Thoracic aorta (tissue), 2 donors: ENCODE data around the gene PDE7B. TPM values are rescaled to one million over a fixed set of nuclear protein-coding genes. Genes with fewer than 3 reads are reported as not detected.
"Not testable (repeated sequence)": the region's sequence is repeated elsewhere in the genome, so short reads cannot be mapped to it uniquely, and the experiment has no call there.

Experiments
- ATAC-seq: fragments of 150-250 bp; one replicate; pipeline ENCODE4 v1.8.0; 2017; ENCODE audit warnings: low read depth; ENCODE audit not compliant: insufficient number of reproducible peaks, low FRiP score
- DNase-seq: peaks from one replicate; pipeline ENCODE4 v3.0.0-alpha.2; 2020; ENCODE audit warnings: low spot score
- H3K27ac ChIP-seq, 2 donors: fragments of 200-600 bp; sonication (generic); 1 replicate in 1 of 2; 2 replicates in 1 of 2; pipeline ENCODE4 v1.5.1; 2016; ENCODE audit warnings: mild to moderate bottlenecking in 2 of 2, moderate library complexity in 2 of 2
- H3K27me3 ChIP-seq: fragments of 200-600 bp; sonication (generic); replicated peaks from 2 replicates; pipeline ENCODE4 v1.6.0; 2016; ENCODE audit warnings: mild to moderate bottlenecking; ENCODE audit not compliant: insufficient read depth
- H3K36me3 ChIP-seq: fragments of 200-600 bp; sonication (generic); one replicate; pipeline ENCODE4 v1.5.1; 2016
- H3K4me1 ChIP-seq, 2 donors: fragments of 200-600 bp; sonication (generic); 1 replicate in 1 of 2; 2 replicates in 1 of 2; pipeline versions ENCODE4 v1.5.1 to v1.6.0; 2016; ENCODE audit warnings: low read depth in 2 of 2, mild to moderate bottlenecking in 1 of 2; ENCODE audit not compliant: control insufficient read depth in 1 of 2
- H3K4me3 ChIP-seq: fragments of 200-600 bp; sonication (generic); 2 replicates; pipeline ENCODE4 v1.5.1; 2016; ENCODE audit warnings: mild to moderate bottlenecking
- H3K9me3 ChIP-seq: fragments of 200-600 bp; sonication (generic); 2 replicates; pipeline ENCODE4 v1.5.1; 2016
- CTCF ChIP-seq: fragments of 200-600 bp; sonication (generic); IDR thresholded peaks from one replicate; pipeline ENCODE4 v1.5.1; 2019; ENCODE audit warnings: antibody characterized with exemption
- total RNA-seq, 2 donors: library from RNA; depleted of rRNA; stranded (reverse); fragments of >200 nt; gene quantifications; one replicate each; pipeline versions ENCODE4 v1.1.0 to v1.2.3, GENCODE V29; 2016

PDE7B gene
- total RNA-seq, 2 donors from 2014 or later = 2.6 to 13.2 TPM

GRCh38 chr6:135853986-135854385 lies 2.5 kb downstream of the PDE7B start:
- H3K9me3 ChIP-seq = no peaks in the 10 kb centered on the region
- TF ChIP-seq CTCF = no peak
- no peak overlapping the region for H3K4me3 ChIP-seq
- no peak overlapping the region for H3K27ac ChIP-seq
- no peak for ATAC-seq
- H3K27me3 ChIP-seq = no peaks in the 10 kb centered on the region
- H3K36me3 ChIP-seq = no peaks in the 10 kb centered on the region
- DNase-seq = no peak
- peaks cover 0 to 10% of the 10 kb centered on the region in 2 donors for H3K4me1 ChIP-seq

GRCh38 chr6:135854799-135855198 lies 3.3 kb downstream of the PDE7B start:
- no peak for ATAC-seq
- TF ChIP-seq CTCF = no peak
- no peak for DNase-seq
- H3K9me3 ChIP-seq = no peaks in the 10 kb centered on the region
- peaks cover 0 to 10% of the 10 kb centered on the region in 2 donors for H3K4me1 ChIP-seq
- H3K36me3 ChIP-seq = no peaks in the 10 kb centered on the region
- no peaks in the 10 kb centered on the region for H3K27me3 ChIP-seq
- no peak overlapping the region for H3K4me3 ChIP-seq
- H3K27ac ChIP-seq = no peak overlapping the region

DNA sequence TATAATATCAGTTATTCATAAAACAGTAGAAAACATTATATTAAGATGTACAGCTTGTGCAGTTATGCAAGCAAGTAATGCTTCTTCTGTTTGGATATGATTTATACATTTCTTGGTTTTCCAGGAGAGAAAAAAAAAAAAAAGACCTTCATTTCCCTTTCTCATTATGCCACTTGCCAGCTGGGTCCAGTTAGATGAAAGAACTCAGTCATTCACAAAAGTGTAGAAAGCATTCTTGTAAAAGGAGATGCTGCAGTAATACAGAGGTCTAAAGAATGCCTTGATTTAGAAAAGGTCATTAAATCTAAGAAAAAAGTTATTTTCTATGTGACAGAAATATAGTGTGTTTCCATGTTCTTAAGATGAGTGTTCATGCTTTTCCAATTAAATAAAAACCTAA lies 7.4 kb downstream of the PDE7B start:
- H3K36me3 ChIP-seq = no peaks in the 10 kb centered on the region
- DNase-seq (no peak), ATAC-seq (no peak)
- H3K4me3 ChIP-seq = no peak overlapping the region
- H3K4me1 ChIP-seq = no peaks in the 10 kb centered on the region
- TF ChIP-seq CTCF = no peak
- H3K9me3 ChIP-seq = no peaks in the 10 kb centered on the region
- no peaks in the 10 kb centered on the region for H3K27me3 ChIP-seq
- H3K27ac ChIP-seq = no peak overlapping the region

DNA sequence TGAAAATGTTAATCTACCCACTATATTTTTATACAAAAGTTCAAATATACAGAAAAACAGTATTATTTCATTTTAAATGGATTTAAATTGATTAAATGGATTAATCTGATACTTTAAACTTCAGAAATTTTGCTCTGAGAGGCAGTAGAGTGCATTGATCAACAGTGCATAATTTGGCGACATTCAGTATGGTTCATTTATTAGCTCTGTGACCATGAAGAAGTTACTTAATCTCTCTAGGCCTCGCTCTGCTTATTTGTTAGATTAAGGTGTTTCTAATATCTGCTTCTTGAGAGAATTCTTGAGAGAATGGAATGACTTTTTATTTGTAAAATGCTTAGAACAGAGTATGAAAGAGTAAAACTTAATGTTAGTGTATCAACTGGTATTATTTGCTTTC lies 8.9 kb downstream of the PDE7B start:
- Histone ChIP-seq H3K27me3 (no peaks in the 10 kb centered on the region), H3K27ac (no peak overlapping the region), H3K4me3 (no peak overlapping the region), H3K9me3 (no peaks in the 10 kb centered on the region), H3K36me3 (no peaks in the 10 kb centered on the region), H3K4me1 (no peaks in the 10 kb centered on the region)
- DNase-seq (no peak), ATAC-seq (no peak)
- no peak for TF ChIP-seq CTCF

DNA sequence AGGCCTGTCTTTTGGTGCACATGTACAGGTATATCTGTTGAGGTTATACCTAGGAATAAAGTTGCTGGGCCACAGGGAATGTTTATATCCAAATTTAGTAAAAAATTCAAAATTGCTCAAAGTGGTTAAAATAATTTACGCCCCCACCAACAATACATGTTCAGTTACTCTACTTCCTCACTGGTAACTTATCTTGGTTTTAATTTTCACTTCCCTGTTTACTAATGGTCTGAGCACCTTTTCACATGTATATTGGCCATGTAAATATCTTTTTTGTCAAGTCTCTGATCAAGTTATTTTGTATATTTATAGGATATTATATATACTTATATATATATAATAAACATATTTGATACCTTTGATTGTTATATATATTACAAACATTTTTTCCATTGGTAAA lies 9.7 kb downstream of the PDE7B start:
- TF ChIP-seq CTCF = no peak
- no peak overlapping the region for H3K4me3 ChIP-seq
- H3K9me3 ChIP-seq = no peaks in the 10 kb centered on the region
- H3K4me1 ChIP-seq = no peaks in the 10 kb centered on the region
- H3K27ac ChIP-seq = no peak overlapping the region
- DNase-seq (no peak), ATAC-seq (no peak)
- H3K27me3 ChIP-seq = no peaks in the 10 kb centered on the region
- H3K36me3 ChIP-seq = no peaks in the 10 kb centered on the region

DNA sequence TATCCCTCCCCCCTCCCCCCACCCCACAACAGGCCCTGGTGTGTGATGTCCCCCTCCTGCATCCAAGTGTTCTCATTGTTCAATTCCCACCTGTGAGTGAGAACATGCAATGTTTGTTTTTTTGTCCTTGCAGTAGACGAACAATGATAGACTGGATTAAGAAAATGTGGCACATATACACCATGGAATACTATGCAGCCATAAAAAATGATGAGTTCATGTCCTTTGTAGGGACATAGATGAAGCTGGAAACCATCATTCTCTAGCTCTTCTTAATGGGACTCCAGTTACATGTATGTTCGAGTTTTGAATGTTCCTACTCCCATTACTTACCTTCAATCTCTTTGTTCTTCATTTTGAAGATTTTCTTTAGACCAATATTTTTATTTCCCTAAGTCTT lies 13.4 kb downstream of the PDE7B start:
- H3K27me3 ChIP-seq, H3K36me3 ChIP-seq, H3K27ac ChIP-seq, H3K9me3 ChIP-seq, H3K4me3 ChIP-seq, ATAC-seq, DNase-seq, H3K4me1 ChIP-seq: not testable (repeated sequence)
